ENCODE measurements around the gene ASS1.

ASS1 gene

GRCh38 chr9:130532426-130533080, 87.8 kb downstream of the ASS1 start:
- no peaks in the 10 kb centered on the region for H3K4me1 ChIP-seq

GRCh38 chr9:130535818-130536521, 91.2 kb downstream of the ASS1 start:
- TF ChIP-seq Cebpa-rat (IDR thresholded peaks at IDR 0.05): no peak
- no peaks in the 10 kb centered on the region for H3K9me3 ChIP-seq
- H3K4me3 ChIP-seq: no peak overlapping the region
- no peaks in the 10 kb centered on the region for H4K20me1 ChIP-seq
- no peak overlapping the region for H3K9ac ChIP-seq
- H3K36me3 ChIP-seq: no peaks in the 10 kb centered on the region
- no peak overlapping the region for H3K27ac ChIP-seq
- H3K4me2 ChIP-seq: no peak overlapping the region
- H3K4me1 ChIP-seq: no peaks in the 10 kb centered on the region
- peaks cover 56% of the 10 kb centered on the region for H3K27me3 ChIP-seq

More at GRCh38 chr9:130532426-130533080, 87.8 kb downstream of the ASS1 start:
- H3K27ac ChIP-seq: no peak overlapping the region
- no peak overlapping the region for H3K4me3 ChIP-seq
- no peak overlapping the region for H3K9ac ChIP-seq
- H3K4me2 ChIP-seq: no peak overlapping the region
- no peaks in the 10 kb centered on the region for H4K20me1 ChIP-seq
- no peak for TF ChIP-seq Cebpa-rat (IDR thresholded peaks at IDR 0.05)
- no peaks in the 10 kb centered on the region for H3K9me3 ChIP-seq
- H3K36me3 ChIP-seq: no peaks in the 10 kb centered on the region
- peaks cover 29% of the 10 kb centered on the region for H3K27me3 ChIP-seq

GRCh38 chr9:130536701-130537107, 91.9 kb downstream of the ASS1 start:
- Histone ChIP-seq H3K4me1 (no peaks in the 10 kb centered on the region), H3K36me3 (no peaks in the 10 kb centered on the region), H4K20me1 (no peaks in the 10 kb centered on the region), H3K9ac (no peak overlapping the region), H3K9me3 (no peaks in the 10 kb centered on the region), H3K4me2 (no peak overlapping the region), H3K4me3 (no peak overlapping the region), H3K27ac (no peak overlapping the region), H3K27me3 (peaks cover 56% of the 10 kb centered on the region)
- no peak for TF ChIP-seq Cebpa-rat (IDR thresholded peaks at IDR 0.05)

- H3K4me3 ChIP-seq: no peak overlapping the region
Observed at GRCh38 chr9:130537346-130538050, 92.7 kb downstream of the ASS1 start.

GRCh38 chr9:130539420-130540223, 94.9 kb downstream of the ASS1 start:
- Histone ChIP-seq H3K4me1 (peaks cover 16% of the 10 kb centered on the region), H3K4me3 (no peak overlapping the region), H3K27ac (no peak overlapping the region), H3K9ac (no peak overlapping the region), H3K4me2 (no peak overlapping the region), H3K9me3 (no peaks in the 10 kb centered on the region), H4K20me1 (no peaks in the 10 kb centered on the region), H3K27me3 (peaks cover 56% of the 10 kb centered on the region), H3K36me3 (no peaks in the 10 kb centered on the region)
- no peak for TF ChIP-seq Cebpa-rat (IDR thresholded peaks at IDR 0.05)

More at GRCh38 chr9:130537346-130538050, 92.7 kb downstream of the ASS1 start:
- Histone ChIP-seq H3K4me2 (no peak overlapping the region), H4K20me1 (no peaks in the 10 kb centered on the region), H3K4me1 (no peaks in the 10 kb centered on the region), H3K36me3 (no peaks in the 10 kb centered on the region), H3K9me3 (no peaks in the 10 kb centered on the region), H3K27me3 (peaks cover 56% of the 10 kb centered on the region), H3K27ac (no peak overlapping the region), H3K9ac (no peak overlapping the region)
- TF ChIP-seq Cebpa-rat (IDR thresholded peaks at IDR 0.05): no peak

GRCh38 chr9:130541533-130541932, 96.8 kb downstream of the ASS1 start:
- Histone ChIP-seq H3K4me2 (no peak overlapping the region), H4K20me1 (no peaks in the 10 kb centered on the region), H3K9me3 (no peaks in the 10 kb centered on the region), H3K4me1 (peaks cover 16% of the 10 kb centered on the region), H3K27ac (no peak overlapping the region), H3K4me3 (no peak overlapping the region), H3K9ac (no peak overlapping the region), H3K27me3 (peaks cover 38% of the 10 kb centered on the region), H3K36me3 (no peaks in the 10 kb centered on the region)
- TF ChIP-seq Cebpa-rat (IDR thresholded peaks at IDR 0.05): no peak

GRCh38 chr9:130542038-130542437, 97.3 kb downstream of the ASS1 start:
- H3K27ac ChIP-seq: no peak overlapping the region
- no peak for TF ChIP-seq Cebpa-rat (IDR thresholded peaks at IDR 0.05)

GRCh38 chr9:130542457-130543228, 97.9 kb downstream of the ASS1 start:
- Histone ChIP-seq H3K4me2 (0 out of 2 replicates have a peak overlapping the region, but pooled peaks have one; percentile 7), H3K4me1 (peaks cover 16% of the 10 kb centered on the region), H3K27ac (no peak overlapping the region), H3K4me3 (no peak overlapping the region), H3K36me3 (no peaks in the 10 kb centered on the region), H3K9ac (no peak overlapping the region), H3K27me3 (peaks cover 27% of the 10 kb centered on the region), H4K20me1 (no peaks in the 10 kb centered on the region), H3K9me3 (no peaks in the 10 kb centered on the region)
- no peak for TF ChIP-seq Cebpa-rat (IDR thresholded peaks at IDR 0.05)

More at GRCh38 chr9:130542038-130542437, 97.3 kb downstream of the ASS1 start:
- no peak overlapping the region for H3K4me3 ChIP-seq
- peaks cover 16% of the 10 kb centered on the region for H3K4me1 ChIP-seq
- peaks cover 33% of the 10 kb centered on the region for H3K27me3 ChIP-seq
- H3K36me3 ChIP-seq: no peaks in the 10 kb centered on the region
- H4K20me1 ChIP-seq: no peaks in the 10 kb centered on the region
- H3K9me3 ChIP-seq: no peaks in the 10 kb centered on the region
- H3K4me2 ChIP-seq: no peak overlapping the region
- no peak overlapping the region for H3K9ac ChIP-seq

- no peaks in the 10 kb centered on the region for H4K20me1 ChIP-seq
- no peak overlapping the region for H3K9ac ChIP-seq
- 0 out of 2 replicates have a peak overlapping the region, but pooled peaks have one; percentile 40 for H3K4me2 ChIP-seq
- H3K36me3 ChIP-seq: no peaks in the 10 kb centered on the region
- no peak for TF ChIP-seq Cebpa-rat (IDR thresholded peaks at IDR 0.05)
- peaks cover 16% of the 10 kb centered on the region for H3K4me1 ChIP-seq
- H3K9me3 ChIP-seq: no peaks in the 10 kb centered on the region
- no peak overlapping the region for H3K27ac ChIP-seq
- peaks cover 19% of the 10 kb centered on the region for H3K27me3 ChIP-seq
- no peak overlapping the region for H3K4me3 ChIP-seq
Observed at GRCh38 chr9:130543368-130543767, 98.6 kb downstream of the ASS1 start.
